Activated CD4-positive, alpha-beta T cell treated with anti-CD3 and anti-CD28 coated beads, Interleukin-2, amount 50 U/mL, for 48 hours (primary cell): ENCODE measurements around the gene RET.

Experiments
- DNase-seq, 2 experiments: peaks; one replicate each; pipeline ENCODE4 v3.0.0-alpha.2; 2020

The RET gene

GRCh38 chr10:43177595-43177994, 100.7 kb downstream of the RET start:
- DNase-seq, result no peak
